COR-L47 (cell line): ENCODE results near the gene RBMS1.
A peak's percentile ranks its signal among the peaks of the same experiment; 100 is the strongest.

Experiments
- DNase-seq: peaks from one replicate; lab custom pipeline; 2025; lab: John Stamatoyannopoulos, UW

The RBMS1 gene

DNA sequence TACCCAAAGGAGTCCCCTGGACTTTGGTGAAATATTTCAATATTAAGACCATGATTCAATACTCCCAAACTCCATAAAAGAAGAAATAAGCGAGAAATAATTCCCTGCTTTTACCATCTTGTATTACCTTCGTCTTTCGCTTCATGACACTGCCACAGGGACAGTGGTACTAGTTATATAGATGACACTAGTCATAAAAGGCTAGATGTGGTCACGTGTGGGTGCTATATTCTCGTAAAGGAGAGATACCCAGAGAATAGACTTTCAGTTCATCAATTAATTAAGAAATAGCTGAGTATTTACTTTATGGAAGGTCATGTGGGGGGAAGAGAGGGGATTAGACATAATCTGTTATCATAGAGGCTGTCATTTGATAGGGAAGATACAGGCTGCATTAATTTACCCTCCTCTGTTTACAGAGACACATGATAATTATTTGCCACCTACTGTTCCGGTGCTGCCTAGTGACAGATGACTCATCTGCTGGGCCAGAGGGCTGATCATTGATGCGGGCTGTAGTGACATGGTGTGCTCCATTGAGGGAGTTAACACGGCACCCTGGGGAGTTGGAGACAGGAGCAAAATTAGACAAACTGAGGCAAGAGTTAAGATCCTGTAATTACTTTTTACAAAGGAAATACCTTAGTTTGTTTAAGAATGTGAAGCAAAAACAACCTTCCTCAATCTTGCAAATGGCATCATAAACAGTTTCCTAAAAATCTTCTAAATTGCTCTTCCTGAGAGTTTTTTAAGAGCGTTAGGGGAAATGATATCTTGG lies 215.3 kb downstream of the RBMS1 start:
- peak; percentile 64 for DNase-seq

DNA sequence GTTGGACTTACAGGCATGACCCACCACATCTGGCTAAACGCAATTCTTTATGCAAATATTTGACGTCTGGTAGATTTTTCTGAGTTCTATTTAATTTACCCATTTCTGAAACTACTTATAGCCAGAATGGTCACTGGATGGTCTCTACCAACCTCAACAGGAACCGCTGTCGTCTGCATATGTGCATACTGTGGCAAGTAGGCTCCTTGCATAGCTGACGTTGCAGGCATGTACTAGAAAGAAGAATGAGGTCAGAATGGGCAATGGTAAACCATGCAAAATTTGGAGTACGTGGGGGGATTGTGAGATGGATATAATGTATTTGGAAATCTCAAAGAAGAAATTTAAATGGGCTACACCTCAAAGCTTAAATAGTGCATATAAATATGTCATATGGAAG lies 216.5 kb downstream of the RBMS1 start:
- DNase-seq = no peak

DNA sequence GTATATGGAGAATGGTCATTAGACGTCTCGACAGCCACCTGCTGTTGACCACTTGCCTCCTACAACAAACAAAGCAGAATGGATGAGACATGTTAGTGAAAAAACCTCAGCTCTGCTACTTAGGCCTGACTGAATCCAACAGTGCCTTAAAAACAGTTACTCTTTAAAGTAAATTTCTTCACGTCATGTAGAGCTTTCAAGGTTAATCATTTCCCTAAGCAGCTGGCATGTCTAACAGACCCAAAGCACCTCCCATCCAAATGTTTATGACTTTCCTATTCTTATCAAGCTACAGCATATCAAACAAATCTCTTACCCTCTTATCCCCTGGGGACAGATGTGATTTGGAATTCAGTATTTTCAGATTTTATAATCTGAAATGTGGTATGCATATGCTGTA lies 218.0 kb downstream of the RBMS1 start:
- no peak for DNase-seq

DNA sequence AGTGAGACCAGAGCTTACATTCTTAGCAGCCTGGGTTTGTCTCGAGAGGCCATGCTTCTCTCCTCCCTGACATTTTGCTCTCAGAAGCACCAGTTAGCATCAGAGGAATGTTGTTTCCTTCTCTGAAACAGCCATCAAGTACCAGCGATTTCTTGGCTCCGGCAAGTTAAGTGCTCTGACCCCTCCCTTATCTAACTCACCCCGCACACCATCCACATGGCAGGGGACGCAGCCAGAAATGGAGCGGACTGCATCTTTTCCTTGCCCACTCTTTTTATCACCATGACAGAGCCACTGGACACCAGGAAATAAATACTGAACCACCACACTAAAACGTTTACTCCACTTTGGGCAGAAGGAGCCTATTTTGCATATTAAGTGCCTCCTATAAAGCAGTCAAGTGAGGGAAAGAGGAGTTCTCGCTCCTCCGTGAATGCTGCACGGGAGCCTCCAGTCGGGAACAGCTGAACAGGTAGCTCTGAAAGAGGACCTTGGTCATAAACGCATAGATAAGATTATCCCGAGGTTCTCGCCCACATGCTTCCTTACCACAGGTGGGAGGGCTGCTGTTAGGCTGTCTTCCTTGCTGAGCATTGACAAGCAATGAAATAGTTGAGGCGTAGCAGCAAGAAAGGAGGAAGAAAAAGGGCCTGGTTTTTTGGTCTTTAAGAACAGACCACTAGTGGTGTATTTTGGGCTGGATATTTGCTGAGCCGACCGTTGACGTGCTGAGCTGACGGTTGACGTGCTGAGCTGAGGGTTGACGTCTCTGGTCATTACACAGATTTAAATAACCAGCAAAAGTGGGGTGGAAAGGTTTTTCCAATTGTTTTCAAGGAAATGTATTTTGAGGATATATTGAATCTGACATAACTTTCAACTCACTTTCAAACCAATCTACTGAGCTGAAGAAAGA lies 222.2 kb downstream of the RBMS1 start:
- DNase-seq = no peak

DNA sequence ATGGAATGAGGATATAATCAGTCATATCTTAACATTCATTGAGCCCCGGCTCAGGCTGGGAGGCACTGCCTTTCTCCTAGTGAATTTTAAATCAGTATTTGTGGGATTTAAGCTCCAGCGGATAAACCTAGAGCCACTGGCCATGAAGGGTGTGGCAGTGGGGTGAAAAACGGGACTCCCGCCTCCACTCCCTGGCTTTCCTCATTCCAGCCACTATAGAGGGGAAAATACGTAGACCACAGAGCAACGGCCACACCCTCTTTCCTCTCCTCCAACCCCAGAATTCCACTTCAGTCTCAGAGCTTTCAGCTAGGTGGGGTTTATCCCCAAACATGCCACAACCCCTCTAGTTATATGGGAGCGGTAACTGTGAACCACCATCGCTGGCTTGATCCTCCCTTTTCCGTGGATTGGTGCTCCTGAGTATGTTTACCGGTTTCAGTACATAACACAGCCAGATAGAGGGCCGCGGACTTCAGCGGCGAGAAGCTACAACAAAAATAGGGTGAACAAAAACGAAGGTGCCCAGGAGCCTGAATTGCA lies 223.0 kb downstream of the RBMS1 start:
- no peak for DNase-seq

DNA sequence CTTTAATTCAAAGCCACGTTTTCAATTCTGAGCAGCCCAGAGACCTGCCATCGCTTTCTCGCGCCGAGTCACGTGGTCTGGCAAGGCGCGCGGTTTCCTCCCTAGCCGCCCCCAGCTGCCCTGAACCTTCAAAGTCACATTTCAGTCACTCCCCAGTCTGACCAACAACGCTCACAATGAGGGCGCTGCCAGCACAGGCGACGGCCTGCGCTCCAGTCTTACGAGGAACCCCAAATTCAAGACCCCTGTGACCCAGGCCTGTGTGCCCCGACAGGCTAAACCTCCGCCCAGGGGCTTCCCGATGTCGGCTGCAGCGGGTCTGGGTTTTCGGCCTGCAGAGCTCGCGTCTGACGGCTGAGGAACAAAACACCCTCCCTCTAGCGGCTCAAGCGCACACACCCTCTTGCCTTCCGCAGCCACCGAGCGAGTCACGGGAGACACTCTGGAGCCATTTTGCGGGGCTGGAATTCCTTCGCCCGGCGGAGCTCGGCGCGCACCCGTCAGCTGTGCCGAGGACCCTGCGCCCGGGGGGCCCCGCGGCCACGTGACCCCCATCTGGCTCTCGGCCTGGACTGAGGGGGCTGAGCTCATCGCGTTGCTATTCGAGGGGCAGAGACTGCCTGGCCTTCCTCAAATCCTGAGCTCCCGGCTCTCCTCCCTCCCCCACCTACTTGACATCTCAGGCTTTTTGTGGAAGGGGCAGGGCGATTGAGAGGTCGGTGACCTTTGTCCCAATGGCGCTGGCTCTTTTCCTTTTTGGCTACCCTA lies 223.6 kb downstream of the RBMS1 start:
- DNase-seq = peak; percentile 40

DNA sequence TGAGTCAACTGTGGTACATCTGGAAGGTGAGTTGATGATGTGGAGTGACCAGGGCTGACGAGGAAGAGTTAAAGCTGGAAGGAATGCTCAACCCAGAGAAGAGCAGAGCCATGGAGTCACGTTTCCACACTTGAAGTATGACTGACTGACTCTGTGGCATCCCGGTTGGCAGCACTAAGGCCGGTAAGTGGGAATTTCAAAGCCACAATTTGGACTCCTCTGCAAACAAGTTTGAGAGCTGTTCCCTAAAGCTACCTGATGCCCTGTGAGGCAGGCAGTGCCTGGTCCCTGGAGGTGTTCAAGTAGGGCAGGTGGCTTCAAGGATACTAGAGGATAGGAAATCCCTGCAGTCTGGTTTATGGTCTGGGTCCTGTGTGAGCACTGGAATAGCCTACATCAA lies 224.2 kb downstream of the RBMS1 start:
- DNase-seq = no peak

DNA sequence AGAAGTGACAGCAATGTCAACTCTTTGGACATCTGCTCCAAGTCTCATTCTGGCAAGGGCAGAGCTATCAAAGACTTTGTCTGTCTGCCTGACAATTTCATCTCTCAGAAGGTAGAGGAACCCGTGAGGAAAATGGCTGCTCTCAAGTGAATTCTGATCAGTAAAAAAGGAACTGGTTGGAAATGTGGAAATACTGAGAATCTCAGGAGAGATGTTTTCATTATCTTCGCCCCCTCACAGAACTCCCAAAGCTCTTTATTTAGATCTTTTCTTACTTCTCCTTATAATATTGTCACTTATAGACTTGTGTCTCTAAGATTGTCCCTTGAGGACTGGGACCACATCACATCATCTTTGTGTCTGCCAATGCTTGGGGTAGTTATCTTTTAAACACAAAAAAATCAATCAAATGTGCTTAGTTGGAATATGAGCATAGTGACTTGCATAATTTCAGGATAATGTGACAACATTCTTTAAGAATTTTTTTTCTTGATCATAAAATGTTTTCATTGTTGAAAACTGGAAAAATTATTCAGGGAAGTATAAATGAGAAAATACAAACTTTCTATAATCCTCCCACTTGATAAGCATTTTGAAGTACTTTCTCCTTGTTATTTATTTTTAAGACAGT lies 225.3 kb downstream of the RBMS1 start:
- DNase-seq = no peak

DNA sequence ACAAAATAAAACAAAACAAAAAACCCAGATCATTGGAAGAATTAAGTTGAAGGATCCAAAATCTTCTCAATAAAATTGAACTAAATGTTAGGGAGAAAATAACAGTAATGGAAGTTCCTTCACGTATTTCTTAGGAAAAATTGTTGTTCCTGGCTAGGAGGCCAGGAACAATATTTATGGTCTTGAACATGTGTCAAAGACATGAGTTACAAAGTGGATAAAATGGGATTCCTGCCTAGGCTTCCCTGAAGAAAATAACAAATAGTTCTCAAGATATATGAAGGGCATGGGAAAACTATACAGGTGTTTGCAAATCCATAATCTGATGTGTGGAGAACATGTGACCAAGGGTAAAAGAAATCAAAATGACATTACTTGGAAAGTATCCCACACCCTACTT lies 225.9 kb downstream of the RBMS1 start:
- DNase-seq = no peak

DNA sequence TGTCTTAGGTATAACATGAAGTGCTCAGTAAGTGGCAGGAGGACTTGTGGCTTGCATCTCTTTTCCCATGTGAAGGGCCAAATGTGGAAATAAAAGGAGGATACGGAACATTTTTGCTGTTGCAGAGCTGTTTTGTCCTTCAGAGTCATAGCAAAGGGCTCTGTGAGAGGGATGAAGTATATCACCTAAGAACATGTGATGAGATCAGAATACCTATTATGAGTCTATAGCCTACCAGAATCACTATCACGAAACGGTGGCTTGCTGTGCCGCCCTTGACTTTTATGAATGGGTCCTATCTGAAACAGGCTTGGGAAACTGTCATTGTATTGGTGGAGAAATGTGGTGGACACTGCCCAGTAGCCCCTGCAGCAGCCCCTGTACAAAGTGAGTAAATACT lies 226.6 kb downstream of the RBMS1 start:
- no peak for DNase-seq

DNA sequence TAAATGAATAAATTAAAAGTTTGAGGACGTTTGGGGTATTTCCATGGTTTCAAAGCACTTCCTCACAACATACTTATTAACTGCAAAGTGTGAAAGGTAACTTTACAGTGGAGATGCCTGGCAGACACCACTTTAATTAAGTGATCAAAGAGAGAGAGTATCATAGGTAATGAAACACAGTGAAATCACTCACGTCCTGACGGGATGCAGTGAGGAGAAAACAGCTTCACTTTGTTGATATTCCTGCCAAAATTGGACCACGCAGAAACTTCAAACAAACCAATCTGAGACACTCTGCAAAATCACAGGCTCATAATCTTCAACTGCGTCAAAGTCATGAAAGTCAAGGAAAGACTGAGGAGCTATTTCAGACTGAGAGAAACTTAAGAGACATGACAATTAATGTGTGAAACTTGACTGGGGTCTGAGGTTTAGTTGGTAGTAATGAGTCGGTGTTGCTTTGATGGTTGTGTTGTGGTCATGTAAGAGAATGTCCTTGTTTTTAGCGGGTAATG lies 227.5 kb downstream of the RBMS1 start:
- no peak for DNase-seq

DNA sequence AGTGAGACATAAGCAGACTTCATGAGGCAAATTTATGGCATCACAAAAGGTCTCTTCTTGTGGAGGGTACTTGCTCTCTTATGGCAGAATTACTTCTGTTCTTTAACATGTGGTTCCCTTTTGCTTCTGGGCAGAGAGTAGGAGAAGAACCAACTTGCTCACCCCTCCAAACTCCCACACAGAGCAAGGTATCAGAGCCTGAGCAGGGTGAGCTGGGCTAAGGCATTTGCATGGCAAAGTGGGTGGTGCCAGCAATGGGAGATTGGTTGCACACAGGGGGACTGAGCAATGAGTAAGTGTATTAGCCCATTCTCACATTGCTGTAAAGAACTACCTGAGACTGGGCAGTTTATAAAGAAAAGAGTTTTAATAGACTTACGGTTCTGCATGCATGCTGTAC lies 229.3 kb downstream of the RBMS1 start:
- no peak for DNase-seq

DNA sequence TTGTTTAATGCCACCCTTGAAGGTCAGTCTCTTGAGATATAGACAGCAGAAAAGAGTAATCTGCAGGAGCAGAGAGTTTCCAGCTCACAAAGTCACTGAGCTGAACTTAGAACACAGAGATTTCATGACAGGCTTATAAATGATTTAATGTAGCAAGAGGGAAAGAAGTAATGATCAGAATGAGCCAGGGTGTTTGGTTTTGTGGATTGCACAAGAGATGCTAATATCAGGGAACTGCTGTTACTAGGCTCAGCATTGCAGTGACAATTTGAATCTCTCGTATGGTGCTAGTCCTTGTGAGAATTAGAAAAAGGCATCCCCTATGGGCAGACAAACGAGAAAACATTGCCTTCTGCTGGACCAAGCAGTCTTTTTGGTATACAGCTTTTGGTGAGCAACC lies 231.9 kb downstream of the RBMS1 start:
- DNase-seq = no peak

DNA sequence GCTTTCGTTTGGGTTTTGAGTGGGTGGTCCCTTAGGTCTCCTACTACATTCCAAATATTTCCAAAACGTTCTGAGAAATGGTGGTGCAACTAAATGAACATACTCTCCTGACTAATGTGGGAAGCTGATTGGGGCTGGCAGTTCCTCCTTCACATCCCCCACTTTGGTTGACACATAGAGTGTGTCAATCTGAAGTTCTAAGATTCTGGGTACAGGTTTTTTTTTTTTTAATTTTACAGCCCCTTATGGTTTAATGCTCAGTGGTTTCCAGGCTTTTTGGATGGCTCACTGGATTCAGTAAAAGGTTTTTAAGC lies 235.2 kb downstream of the RBMS1 start:
- no peak for DNase-seq

DNA sequence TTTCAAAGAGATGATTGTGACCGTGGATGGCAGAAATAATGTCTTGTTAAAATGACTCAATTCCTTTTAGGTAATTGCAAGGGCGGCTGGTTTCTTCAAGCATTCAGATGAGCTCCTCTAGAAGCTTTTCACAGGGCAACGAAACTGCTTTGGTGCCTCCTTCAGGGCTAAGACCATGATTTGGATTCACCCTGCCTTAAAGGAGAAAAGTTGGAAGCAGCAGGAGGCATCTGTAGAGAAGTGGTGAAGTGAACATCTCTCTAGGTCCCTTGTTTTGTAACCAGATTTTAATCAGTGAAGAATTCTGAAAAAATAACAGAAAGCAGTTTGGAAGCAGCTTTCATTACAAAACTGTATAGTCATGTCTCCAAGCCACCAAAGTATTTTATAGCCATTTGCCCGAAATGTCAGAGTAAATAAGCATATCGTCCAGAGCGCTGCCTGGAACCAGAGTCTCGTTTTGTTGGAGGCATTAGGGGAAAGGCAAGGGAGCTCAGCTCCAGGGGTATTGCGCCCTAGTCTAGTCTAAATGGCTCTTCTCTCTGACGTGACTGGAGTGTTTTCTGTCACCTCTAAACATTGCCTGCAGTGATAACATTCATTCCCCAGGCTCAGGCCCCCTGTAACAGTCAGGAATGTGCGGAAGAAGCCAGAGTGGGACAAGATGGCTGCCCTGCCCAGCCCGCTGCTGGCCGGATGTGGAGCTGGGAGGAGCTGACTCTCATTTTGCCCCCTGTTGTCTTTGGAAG lies 235.7 kb downstream of the RBMS1 start:
- DNase-seq = no peak

DNA sequence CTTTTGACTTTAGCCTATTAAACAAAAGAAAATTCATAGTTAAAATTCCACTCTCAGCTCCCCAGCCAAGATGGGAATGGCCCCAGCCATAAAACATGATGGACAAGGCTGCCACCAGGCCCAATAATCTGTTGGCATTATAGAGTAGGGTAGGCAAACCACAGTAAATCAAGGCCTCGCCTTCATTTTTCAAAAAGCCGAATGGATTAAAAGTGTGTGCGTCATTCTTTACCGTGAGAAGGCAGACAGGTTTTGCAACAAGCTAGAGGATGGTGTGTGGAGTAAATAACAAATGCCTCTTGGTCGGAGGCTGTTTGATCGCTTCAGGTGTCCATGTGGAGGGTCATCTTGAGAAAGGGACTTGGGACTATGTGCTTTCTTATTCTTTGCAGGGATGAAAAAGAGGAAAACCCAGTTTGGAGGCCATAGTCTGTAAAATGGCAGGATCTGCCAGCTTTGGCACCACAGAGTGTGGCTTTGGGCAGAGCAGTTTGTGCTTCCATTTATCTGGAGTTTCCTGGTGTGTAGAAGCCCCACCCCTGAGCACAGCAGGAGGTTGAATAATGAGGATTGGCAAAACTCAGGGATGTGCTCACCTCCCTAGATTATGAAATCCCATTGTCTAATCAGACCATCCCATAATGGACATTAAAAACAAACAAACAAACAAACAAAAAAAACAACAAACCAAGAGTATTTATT lies 236.4 kb downstream of the RBMS1 start:
- no peak for DNase-seq

DNA sequence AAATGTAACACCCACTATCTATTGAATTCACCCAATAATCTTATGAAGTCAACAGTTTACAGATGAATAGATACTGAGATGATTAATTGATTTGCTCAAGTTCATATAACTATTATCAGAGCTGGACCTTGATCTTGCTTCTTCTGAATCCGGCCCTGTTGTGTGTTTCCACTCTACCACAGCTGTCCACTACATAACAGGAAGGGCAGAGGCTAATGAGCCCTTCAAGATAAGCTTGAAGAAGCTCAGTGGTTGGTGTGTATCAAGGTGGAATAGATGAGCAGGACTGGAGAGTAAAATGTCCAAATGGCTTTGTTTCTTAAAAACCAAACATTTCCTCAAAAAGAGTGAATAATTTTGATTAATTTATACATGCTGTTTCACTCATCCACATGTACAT lies 237.1 kb downstream of the RBMS1 start:
- no peak for DNase-seq

DNA sequence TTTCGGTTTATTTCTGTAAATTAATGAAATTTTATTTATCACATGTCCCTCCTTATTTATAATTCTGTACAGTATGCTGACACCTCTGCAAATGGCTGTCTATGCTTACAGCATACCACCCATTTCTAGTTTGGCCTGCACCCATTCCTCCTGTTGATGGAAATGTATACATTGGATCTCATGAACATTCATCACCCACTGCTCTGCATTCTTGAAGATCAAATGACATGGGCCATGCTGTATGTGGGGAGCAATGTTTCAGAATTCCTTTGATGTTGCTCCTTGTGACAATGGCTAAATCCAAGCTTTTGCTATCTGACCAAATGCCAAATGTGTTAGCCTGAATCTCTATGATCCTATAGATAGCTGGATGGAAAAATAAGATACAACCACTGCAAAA lies 238.2 kb downstream of the RBMS1 start:
- DNase-seq = no peak

DNA sequence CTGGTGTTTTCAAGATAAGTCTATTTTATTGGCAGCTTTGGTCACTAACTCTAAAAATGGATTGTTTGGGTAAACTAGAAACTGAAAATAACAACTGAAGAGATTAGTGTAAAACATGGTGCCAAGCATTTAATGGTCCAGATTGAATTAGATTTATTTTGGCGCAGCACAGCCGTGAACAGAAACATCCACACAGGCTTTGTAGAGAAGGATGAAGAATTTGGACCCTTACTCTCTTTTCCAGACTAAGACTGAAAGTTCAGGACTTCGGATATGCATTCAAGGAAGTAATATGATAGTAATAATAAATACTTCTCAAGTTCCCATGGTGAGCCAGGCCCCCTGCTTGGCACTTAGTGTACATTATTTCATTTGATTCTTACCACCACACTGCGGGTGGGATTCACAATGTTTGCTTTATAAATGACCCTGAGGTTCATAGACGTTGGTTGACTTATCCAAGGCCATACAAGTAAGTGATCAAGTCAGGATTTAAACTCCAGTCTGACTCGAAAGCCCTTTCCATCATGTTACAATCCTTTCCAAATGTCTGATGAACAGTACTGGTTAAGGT lies 239.3 kb downstream of the RBMS1 start:
- no peak for DNase-seq
